Measurements from ENCODE around the gene NAE1. TPM values are rescaled to one million over a fixed set of nuclear protein-coding genes. Genes with fewer than 3 reads are reported as not detected.
"Not testable (repeated sequence)": the region's sequence is repeated elsewhere in the genome, so short reads cannot be mapped to it uniquely, and the experiment has no call there.

Gene NAE1
- total RNA-seq, 1 experiment from 2014 or later, result 123 TPM

DNA sequence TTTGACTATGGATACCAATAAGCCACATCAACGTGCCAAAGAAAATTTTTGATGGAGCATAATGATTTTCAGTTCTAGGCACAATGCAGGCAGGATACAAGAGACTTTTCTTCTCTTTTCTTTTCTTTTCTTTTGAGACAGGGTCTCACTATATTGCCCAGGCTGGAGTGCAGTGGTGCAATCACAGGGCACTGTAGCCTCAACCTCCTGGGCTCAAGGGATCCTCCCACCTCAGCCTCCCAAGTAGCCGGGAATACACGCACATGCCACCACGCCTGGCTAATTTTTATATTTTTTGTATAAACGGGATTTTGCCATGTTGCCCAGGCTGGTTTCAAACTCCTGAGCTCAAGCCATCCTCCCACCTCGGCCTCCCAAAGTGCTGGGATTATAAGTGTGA, 36.8 kb downstream of the NAE1 start:
- H3K4me3 ChIP-seq (replicated peaks in 1 of 2; ENCODE audit: low read depth in 1 of 2, low read length in 2 of 2); POLR2A ChIA-PET; H3K4me2 ChIP-seq (ENCODE audit: low read length); H3K79me2 ChIP-seq (ENCODE audit: insufficient read depth, low read length); H3K4me1 ChIP-seq (ENCODE audit: control insufficient read depth in 1 of 2, insufficient read depth in 2 of 2, low read length in 2 of 2); H4K20me1 ChIP-seq (ENCODE audit: insufficient read depth); H3K27me3 ChIP-seq (ENCODE audit: insufficient read depth, low read length); H3K9ac ChIP-seq (ENCODE audit: low read length); RAD21 ChIA-PET (ENCODE audit: low non-redundant PET in 1 of 2, low total read pairs in 2 of 2, uncharacterized antibody in 2 of 2, unreplicated experiment in 2 of 2); ATAC-seq; H3K27ac ChIP-seq (ENCODE audit: low read depth, low read length); H2AFZ ChIP-seq (ENCODE audit: low read depth, low read length, poor library complexity, severe bottlenecking); BruUV-seq (replicated peaks); H3K9me3 ChIP-seq (ENCODE audit: control insufficient read depth in 1 of 2, insufficient read depth in 1 of 2, low read depth in 1 of 2, low read length in 2 of 2); intact Hi-C loops (cut with micrococcal nuclease); DNase-seq (ENCODE audit: low read depth, low spot score); H3K36me3 ChIP-seq (ENCODE audit: control insufficient read depth in 1 of 2, insufficient read depth in 2 of 2, low read length in 2 of 2); H3K9me2 ChIP-seq (ENCODE audit: insufficient read depth): not testable (repeated sequence)
- CTCF ChIA-PET, result interaction anchor here (2.4 kb wide), 1 partner anchor 37 kb away, joined by 12 read pairs; the partner anchor contains the start of gene NAE1

DNA sequence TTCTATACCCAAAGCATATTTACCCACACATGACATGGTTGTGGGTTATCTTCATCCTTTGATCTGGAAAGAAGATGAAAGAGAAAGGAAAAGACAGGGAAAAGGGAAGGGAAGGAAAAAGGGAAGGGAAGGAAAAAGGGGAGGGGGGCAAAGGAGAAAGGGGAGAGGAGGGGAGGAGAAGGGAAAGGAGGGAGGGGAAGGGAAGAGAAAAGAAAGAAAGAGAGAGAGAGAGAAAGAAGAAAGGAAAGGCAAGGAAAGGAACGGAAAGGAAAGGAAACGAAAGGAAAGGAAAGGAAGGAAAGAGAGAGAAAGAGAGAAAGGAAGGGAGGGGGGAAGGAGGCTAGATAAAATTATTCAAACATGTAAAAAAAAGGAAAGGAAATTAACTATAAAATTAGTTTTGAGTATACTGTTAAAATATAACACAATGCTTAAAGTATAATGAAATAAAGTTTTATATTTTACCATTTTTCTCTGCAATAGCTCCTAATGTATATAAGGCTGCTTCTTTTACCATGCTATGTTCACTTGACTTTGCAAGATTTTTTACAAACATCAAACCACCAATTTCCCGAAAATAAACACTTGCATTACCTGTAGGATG, 40.5 kb downstream of the NAE1 start:
- Histone ChIP-seq H3K9ac (ENCODE audit: low read length) (no peak overlapping the region), H3K4me2 (ENCODE audit: low read length) (no peak overlapping the region), H4K20me1 (ENCODE audit: insufficient read depth) (no peaks in the 10 kb centered on the region), H3K27ac (ENCODE audit: low read depth, low read length) (no peak overlapping the region), H3K27me3 (ENCODE audit: insufficient read depth, low read length) (no peaks in the 10 kb centered on the region), H3K9me2 (ENCODE audit: insufficient read depth) (no peaks in the 10 kb centered on the region), H3K9me3 (ENCODE audit: control insufficient read depth in 1 of 2, insufficient read depth in 1 of 2, low read depth in 1 of 2, low read length in 2 of 2) (no peaks in the 10 kb centered on the region), H2AFZ (ENCODE audit: low read depth, low read length, poor library complexity, severe bottlenecking) (no peak overlapping the region), H3K79me2 (ENCODE audit: insufficient read depth, low read length) (no peaks in the 10 kb centered on the region), H3K36me3 (ENCODE audit: control insufficient read depth in 1 of 2, insufficient read depth in 2 of 2, low read length in 2 of 2) (no peaks in the 10 kb centered on the region), H3K4me1 (ENCODE audit: control insufficient read depth in 1 of 2, insufficient read depth in 2 of 2, low read length in 2 of 2) (no peaks in the 10 kb centered on the region), H3K4me3 (replicated peaks in 1 of 2; ENCODE audit: low read depth in 1 of 2, low read length in 2 of 2) (no peak overlapping the region)
- intact Hi-C loops (cut with micrococcal nuclease), result no loop called here
- ChIA-PET POLR2A (no interaction called here), CTCF (no interaction called here), RAD21 (ENCODE audit: low non-redundant PET in 1 of 2, low total read pairs in 2 of 2, uncharacterized antibody in 2 of 2, unreplicated experiment in 2 of 2) (no interaction called here)
- BruUV-seq (replicated peaks), result no TSS peak
- no peak for ATAC-seq
- DNase-seq (ENCODE audit: low read depth, low spot score), result no peak
- TF ChIP-seq YY1 (IDR thresholded peaks at IDR 0.05; ENCODE audit: extremely low read depth, insufficient replicate concordance, low read depth, low read length) (no peak), ZFX (IDR thresholded peaks at IDR 0.05) (no peak), SIN3A (IDR thresholded peaks at IDR 0.05; ENCODE audit: low read depth) (no peak), RAD21 (IDR thresholded peaks at IDR 0.05; ENCODE audit: low read depth) (no peak), ZNF274 (IDR thresholded peaks at IDR 0.05; ENCODE audit: low read depth, low read length) (no peak), POLR2AphosphoS5 (IDR thresholded peaks at IDR 0.05; ENCODE audit: low read depth, low read length) (no peak), TCF7L2 (IDR thresholded peaks at IDR 0.05; ENCODE audit: borderline replicate concordance, extremely low read depth, insufficient read depth, insufficient read length) (no peak), JUND (IDR thresholded peaks at IDR 0.05) (no peak), EZH2 (IDR thresholded peaks at IDR 0.05) (no peak), POLR2A (IDR thresholded peaks at IDR 0.05; ENCODE audit: borderline replicate concordance, extremely low read depth, insufficient read depth, insufficient read length) (no peak), FOSL1 (IDR thresholded peaks at IDR 0.05; ENCODE audit: low read depth) (no peak), SRF (IDR thresholded peaks at IDR 0.05; ENCODE audit: low read depth) (no peak), CEBPB (IDR thresholded peaks at IDR 0.05; ENCODE audit: low read depth) (no peak), ELF1 (IDR thresholded peaks at IDR 0.05; ENCODE audit: borderline replicate concordance, low read depth) (no peak)
- TF ChIP-seq, protein P1, sequence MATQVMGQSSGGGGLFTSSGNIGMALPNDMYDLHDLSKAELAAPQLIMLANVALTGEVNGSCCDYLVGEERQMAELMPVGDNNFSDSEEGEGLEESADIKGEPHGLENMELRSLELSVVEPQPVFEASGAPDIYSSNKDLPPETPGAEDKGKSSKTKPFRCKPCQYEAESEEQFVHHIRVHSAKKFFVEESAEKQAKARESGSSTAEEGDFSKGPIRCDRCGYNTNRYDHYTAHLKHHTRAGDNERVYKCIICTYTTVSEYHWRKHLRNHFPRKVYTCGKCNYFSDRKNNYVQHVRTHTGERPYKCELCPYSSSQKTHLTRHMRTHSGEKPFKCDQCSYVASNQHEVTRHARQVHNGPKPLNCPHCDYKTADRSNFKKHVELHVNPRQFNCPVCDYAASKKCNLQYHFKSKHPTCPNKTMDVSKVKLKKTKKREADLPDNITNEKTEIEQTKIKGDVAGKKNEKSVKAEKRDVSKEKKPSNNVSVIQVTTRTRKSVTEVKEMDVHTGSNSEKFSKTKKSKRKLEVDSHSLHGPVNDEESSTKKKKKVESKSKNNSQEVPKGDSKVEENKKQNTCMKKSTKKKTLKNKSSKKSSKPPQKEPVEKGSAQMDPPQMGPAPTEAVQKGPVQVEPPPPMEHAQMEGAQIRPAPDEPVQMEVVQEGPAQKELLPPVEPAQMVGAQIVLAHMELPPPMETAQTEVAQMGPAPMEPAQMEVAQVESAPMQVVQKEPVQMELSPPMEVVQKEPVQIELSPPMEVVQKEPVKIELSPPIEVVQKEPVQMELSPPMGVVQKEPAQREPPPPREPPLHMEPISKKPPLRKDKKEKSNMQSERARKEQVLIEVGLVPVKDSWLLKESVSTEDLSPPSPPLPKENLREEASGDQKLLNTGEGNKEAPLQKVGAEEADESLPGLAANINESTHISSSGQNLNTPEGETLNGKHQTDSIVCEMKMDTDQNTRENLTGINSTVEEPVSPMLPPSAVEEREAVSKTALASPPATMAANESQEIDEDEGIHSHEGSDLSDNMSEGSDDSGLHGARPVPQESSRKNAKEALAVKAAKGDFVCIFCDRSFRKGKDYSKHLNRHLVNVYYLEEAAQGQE (IDR thresholded peaks at IDR 0.05; ENCODE audit: low read depth), result no peak
- TF ChIP-seq, protein P2, sequence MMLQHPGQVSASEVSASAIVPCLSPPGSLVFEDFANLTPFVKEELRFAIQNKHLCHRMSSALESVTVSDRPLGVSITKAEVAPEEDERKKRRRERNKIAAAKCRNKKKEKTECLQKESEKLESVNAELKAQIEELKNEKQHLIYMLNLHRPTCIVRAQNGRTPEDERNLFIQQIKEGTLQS (IDR thresholded peaks at IDR 0.05), result no peak
- TF ChIP-seq, protein P3, sequence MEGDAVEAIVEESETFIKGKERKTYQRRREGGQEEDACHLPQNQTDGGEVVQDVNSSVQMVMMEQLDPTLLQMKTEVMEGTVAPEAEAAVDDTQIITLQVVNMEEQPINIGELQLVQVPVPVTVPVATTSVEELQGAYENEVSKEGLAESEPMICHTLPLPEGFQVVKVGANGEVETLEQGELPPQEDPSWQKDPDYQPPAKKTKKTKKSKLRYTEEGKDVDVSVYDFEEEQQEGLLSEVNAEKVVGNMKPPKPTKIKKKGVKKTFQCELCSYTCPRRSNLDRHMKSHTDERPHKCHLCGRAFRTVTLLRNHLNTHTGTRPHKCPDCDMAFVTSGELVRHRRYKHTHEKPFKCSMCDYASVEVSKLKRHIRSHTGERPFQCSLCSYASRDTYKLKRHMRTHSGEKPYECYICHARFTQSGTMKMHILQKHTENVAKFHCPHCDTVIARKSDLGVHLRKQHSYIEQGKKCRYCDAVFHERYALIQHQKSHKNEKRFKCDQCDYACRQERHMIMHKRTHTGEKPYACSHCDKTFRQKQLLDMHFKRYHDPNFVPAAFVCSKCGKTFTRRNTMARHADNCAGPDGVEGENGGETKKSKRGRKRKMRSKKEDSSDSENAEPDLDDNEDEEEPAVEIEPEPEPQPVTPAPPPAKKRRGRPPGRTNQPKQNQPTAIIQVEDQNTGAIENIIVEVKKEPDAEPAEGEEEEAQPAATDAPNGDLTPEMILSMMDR (IDR thresholded peaks at IDR 0.05 in 2 of 3, conservative IDR thresholded peaks at IDR 0.05 in 1 of 3; ENCODE audit: borderline replicate concordance in 1 of 3, insufficient read depth in 1 of 3, low read depth in 2 of 3, low read length in 2 of 3), result no peak
